ENCODE measurements around the gene FAM98A.

The FAM98A gene

DNA sequence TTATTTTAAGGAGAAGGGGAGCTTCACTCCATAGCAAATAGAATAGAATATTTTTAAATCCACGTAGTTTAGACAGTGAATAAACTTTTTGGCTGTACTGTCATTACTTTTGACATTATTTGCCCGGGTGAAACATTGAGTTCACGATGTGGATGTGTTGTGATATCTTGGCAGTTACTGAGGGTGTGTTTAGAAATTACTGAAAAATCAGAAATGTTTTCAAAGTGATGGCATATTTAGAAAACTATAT is 769 bp upstream of the FAM98A start:
- DNase-seq (ENCODE audit: low read depth in 1 of 2, low spot score in 1 of 2) = no peak
- TF ChIP-seq, protein P1, sequence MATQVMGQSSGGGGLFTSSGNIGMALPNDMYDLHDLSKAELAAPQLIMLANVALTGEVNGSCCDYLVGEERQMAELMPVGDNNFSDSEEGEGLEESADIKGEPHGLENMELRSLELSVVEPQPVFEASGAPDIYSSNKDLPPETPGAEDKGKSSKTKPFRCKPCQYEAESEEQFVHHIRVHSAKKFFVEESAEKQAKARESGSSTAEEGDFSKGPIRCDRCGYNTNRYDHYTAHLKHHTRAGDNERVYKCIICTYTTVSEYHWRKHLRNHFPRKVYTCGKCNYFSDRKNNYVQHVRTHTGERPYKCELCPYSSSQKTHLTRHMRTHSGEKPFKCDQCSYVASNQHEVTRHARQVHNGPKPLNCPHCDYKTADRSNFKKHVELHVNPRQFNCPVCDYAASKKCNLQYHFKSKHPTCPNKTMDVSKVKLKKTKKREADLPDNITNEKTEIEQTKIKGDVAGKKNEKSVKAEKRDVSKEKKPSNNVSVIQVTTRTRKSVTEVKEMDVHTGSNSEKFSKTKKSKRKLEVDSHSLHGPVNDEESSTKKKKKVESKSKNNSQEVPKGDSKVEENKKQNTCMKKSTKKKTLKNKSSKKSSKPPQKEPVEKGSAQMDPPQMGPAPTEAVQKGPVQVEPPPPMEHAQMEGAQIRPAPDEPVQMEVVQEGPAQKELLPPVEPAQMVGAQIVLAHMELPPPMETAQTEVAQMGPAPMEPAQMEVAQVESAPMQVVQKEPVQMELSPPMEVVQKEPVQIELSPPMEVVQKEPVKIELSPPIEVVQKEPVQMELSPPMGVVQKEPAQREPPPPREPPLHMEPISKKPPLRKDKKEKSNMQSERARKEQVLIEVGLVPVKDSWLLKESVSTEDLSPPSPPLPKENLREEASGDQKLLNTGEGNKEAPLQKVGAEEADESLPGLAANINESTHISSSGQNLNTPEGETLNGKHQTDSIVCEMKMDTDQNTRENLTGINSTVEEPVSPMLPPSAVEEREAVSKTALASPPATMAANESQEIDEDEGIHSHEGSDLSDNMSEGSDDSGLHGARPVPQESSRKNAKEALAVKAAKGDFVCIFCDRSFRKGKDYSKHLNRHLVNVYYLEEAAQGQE (IDR thresholded peaks at IDR 0.05; ENCODE audit: insufficient replicate concordance, low read depth) = no peak
- TF ChIP-seq GABPA (IDR thresholded peaks at IDR 0.05; ENCODE audit: low read depth) (no peak), SPI1 (IDR thresholded peaks at IDR 0.05; ENCODE audit: borderline replicate concordance, low read depth) (no peak), POLR2AphosphoS5 (IDR thresholded peaks at IDR 0.05; ENCODE audit: low read depth) (no peak), CTCF (IDR thresholded peaks at IDR 0.05; ENCODE audit: insufficient read depth, low read length) (no peak)
- Histone ChIP-seq H3K4me3 (replicated peaks; ENCODE audit: insufficient read depth, low read length) (peak overlapping the region; percentile 98), H3K27me3 (ENCODE audit: insufficient read depth, poor library complexity, severe bottlenecking) (no peaks in the 10 kb centered on the region), H3K27ac (replicated peaks) (peak overlapping the region; percentile 72)

DNA sequence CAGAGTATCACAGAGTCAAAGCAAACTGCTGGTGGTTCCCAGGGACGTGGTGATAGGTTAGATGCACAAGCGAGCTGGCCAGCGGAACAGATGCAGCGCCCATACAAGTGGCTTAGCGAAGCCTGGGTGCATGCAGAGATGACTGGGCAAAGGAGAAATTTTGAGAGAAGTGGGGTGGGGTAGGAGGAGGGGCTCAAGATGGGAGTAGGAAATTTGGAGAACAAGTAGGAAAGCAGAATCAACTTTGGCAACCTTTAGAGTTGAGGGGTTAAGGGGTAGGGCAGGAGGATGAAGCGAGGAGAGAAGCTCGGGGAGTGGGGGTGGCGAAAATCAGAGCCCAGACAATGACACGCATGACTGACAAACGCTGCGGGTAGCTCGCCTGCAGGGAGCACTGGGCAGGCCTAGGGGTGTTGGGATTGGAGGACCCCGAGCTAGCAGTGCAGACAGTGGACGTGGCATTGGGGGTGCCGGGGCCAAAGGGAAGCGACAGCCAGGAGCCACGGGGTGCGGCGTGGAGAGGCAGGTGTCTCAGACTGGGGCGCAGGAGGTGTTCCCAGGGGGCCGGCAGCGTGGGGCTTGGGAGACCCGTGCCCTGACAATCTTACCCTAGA is 431 bp downstream of the FAM98A start:
- DNase-seq (ENCODE audit: low read depth in 1 of 2, low spot score in 1 of 2) = peak; percentile 15 to 55
- H3K4me3 ChIP-seq (replicated peaks; ENCODE audit: insufficient read depth, low read length) = peak overlapping the region; percentile 98
- no peaks in the 10 kb centered on the region for H3K27me3 ChIP-seq (ENCODE audit: insufficient read depth, poor library complexity, severe bottlenecking)
- no peak for TF ChIP-seq SPI1 (IDR thresholded peaks at IDR 0.05; ENCODE audit: borderline replicate concordance, low read depth)
- H3K27ac ChIP-seq (replicated peaks) = peak overlapping the region; percentile 72

DNA sequence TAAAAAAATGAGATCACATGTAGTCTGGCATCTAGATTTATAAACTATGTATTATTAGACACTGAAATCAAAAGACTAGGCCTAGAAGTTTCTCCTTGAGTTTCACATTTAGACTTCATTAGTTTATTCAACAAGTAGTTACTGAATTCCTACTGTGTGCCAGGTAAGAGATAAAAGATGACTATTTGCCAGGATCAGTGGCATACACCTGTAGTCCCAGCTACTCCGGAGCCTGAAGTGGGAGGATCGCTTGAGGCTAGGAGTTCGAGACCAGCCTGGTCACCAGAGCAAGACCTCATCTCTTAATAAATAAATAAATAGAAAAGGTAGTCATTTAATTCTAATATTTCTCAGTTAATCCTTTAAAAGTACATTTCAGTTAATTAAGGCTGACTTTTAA is 2.1 kb downstream of the FAM98A start:
- TF ChIP-seq CTCF (IDR thresholded peaks at IDR 0.05; ENCODE audit: insufficient read depth, low read length) = no peak
- TF ChIP-seq, protein P1 (IDR thresholded peaks at IDR 0.05; ENCODE audit: insufficient replicate concordance, low read depth) = no peak
- H3K27me3 ChIP-seq (ENCODE audit: insufficient read depth, poor library complexity, severe bottlenecking) = no peaks in the 10 kb centered on the region
- no peak overlapping the region for H3K27ac ChIP-seq (replicated peaks)
- DNase-seq (ENCODE audit: low read depth in 1 of 2, low spot score in 1 of 2) = no peak
- no peak overlapping the region; the same call in 1 of the 2 replicates for H3K4me3 ChIP-seq (replicated peaks; ENCODE audit: insufficient read depth, low read length)

DNA sequence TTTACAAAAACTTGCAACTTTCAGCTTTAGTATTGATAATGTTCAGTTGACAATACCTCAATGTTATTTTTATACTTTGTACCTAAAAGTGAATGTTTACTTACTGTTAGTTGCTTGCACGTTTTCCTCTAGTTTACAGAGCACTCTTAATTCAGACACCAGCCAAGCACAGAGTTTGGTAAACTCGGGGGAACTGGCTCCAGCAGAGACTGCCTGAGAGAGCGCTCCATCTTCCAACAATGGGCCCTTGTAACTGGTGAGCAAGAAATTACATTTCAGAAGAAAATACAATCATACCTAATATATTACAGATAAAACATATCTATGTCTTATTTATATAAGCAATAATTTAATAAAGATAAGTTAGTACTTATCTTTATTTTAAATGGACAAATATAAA is 3.7 kb downstream of the FAM98A start:
- Histone ChIP-seq H3K27me3 (ENCODE audit: insufficient read depth, poor library complexity, severe bottlenecking) (no peaks in the 10 kb centered on the region), H3K27ac (replicated peaks) (no peak overlapping the region), H3K4me3 (replicated peaks; ENCODE audit: insufficient read depth, low read length) (no peak overlapping the region)
- no peak for DNase-seq (ENCODE audit: low read depth in 1 of 2, low spot score in 1 of 2)
- no peak for TF ChIP-seq POLR2AphosphoS5 (IDR thresholded peaks at IDR 0.05; ENCODE audit: low read depth)
- TF ChIP-seq, protein P1 (IDR thresholded peaks at IDR 0.05; ENCODE audit: insufficient replicate concordance, low read depth) = no peak
- no peak for TF ChIP-seq GABPA (IDR thresholded peaks at IDR 0.05; ENCODE audit: low read depth)
- no peak for TF ChIP-seq SPI1 (IDR thresholded peaks at IDR 0.05; ENCODE audit: borderline replicate concordance, low read depth)
- TF ChIP-seq CTCF (IDR thresholded peaks at IDR 0.05; ENCODE audit: insufficient read depth, low read length) = no peak

Measured in HL-60 (cell line).